ENCODE data around the gene CTU2.

DNA sequence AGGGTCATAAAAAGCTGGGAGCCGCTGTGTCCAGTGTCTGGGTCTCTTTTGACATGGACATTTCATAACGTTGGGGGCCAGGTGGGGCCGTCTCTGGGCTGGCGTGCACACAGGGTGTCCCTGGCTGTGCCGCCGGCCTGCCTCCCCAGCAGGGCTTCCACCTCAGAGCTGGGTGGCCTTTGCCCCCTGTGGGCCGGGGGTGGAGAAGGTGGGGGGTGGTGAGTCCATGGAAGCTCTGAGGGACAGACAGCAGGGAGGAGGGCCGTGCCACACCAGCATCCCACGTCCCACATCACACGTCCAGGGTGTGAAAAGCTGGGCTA, 19.1 kb upstream of the CTU2 start:
- no peak for TF ChIP-seq CTCF (IDR thresholded peaks at IDR 0.05; ENCODE audit: low read depth, low read length, poor library complexity, severe bottlenecking)
- TF ChIP-seq EZH2phosphoT487 (IDR thresholded peaks at IDR 0.05; ENCODE audit: borderline replicate concordance, low read length) = no peak
